Measurements from ENCODE around the gene ZCCHC7. TPM values are rescaled to one million over a fixed set of nuclear protein-coding genes. Genes with fewer than 3 reads are reported as not detected.

The ZCCHC7 gene
- polyA plus RNA-seq, 3 donors: 8.7 to 12.9 (median 12.5) TPM

GRCh38 chr9:37266630-37267029 lies 146.3 kb downstream of the ZCCHC7 start:
- Histone ChIP-seq H3K27me3 (ENCODE audit: control insufficient read depth in 2 of 2, insufficient read depth in 2 of 2, low read length in 2 of 2) (no peaks in the 10 kb centered on the region), H3K9ac (ENCODE audit: insufficient read depth, low read length, poor library complexity, severe bottlenecking) (no peak overlapping the region), H3K27ac (ENCODE audit: low read depth in 1 of 2, low read length in 2 of 2) (no peak overlapping the region), H3K79me2 (ENCODE audit: insufficient read depth, low read length) (no peaks in the 10 kb centered on the region), H3K4me3 (replicated peaks in 1 of 3; ENCODE audit: low read depth in 2 of 3, low read length in 3 of 3) (no peak overlapping the region), H3K36me3 (replicated peaks in 1 of 2; ENCODE audit: control insufficient read depth in 1 of 2, insufficient read depth in 2 of 2, low read length in 2 of 2) (no peaks in the 10 kb centered on the region), H3K4me2 (replicated peaks; ENCODE audit: extremely low read depth, low read length, poor library complexity, severe bottlenecking) (no peak overlapping the region), H2AFZ (ENCODE audit: insufficient read depth, low read depth, low read length, poor library complexity, severe bottlenecking) (no peak overlapping the region), H3K4me1 (ENCODE audit: control insufficient read depth in 1 of 2, insufficient read depth in 2 of 2, low read length in 2 of 2) (peaks cover 0 to under 1% of the 10 kb centered on the region in 2 donors), H4K20me1 (ENCODE audit: insufficient read depth, low read length) (no peaks in the 10 kb centered on the region), H3K9me3 (replicated peaks in 1 of 2; ENCODE audit: control insufficient read depth in 1 of 2, insufficient read depth in 1 of 2, low read length in 2 of 2) (no peaks in the 10 kb centered on the region)
- peaks cover 0 to 3% of the 10 kb centered on the region in 2 donors for H3K36me3 Mint-ChIP-seq
- no peak for TF ChIP-seq CTCF (IDR thresholded peaks at IDR 0.05)
- H3K27me3 Mint-ChIP-seq (ENCODE audit: low read depth in 3 of 3): no peaks in the 10 kb centered on the region
- peaks cover 7% of the 10 kb centered on the region for H3K4me1 Mint-ChIP-seq
- no peak for DNase-seq
- no peaks in the 10 kb centered on the region for H3K9me3 Mint-ChIP-seq
- H3K4me3 Mint-ChIP-seq: no peak overlapping the region
- no peak overlapping the region for H3K27ac Mint-ChIP-seq
- intact Hi-C loops (cut with micrococcal nuclease): no loop called here
- WGBS (ENCODE audit: insufficient coverage): no CpG with 5 or more reads among the region's 1 CpG

- Mint-ChIP-seq H3K27ac (no peak overlapping the region), H3K36me3 (peaks cover 3% of the 10 kb centered on the region in 2 donors), H3K9me3 (peaks cover 0 to 7% (median 6%) of the 10 kb centered on the region in 7 donors), H3K27me3 (ENCODE audit: low read depth in 3 of 3) (no peaks in the 10 kb centered on the region), H3K4me3 (no peak overlapping the region), H3K4me1 (no peaks in the 10 kb centered on the region)
- no peak overlapping the region for H3K9ac ChIP-seq (ENCODE audit: insufficient read depth, low read length, poor library complexity, severe bottlenecking)
- H3K27me3 ChIP-seq (ENCODE audit: control insufficient read depth in 2 of 2, insufficient read depth in 2 of 2, low read length in 2 of 2): no peaks in the 10 kb centered on the region
- WGBS (ENCODE audit: insufficient coverage): 100% methylated on average over 5 of the region's 5 CpGs
- no peaks in the 10 kb centered on the region for H3K79me2 ChIP-seq (ENCODE audit: insufficient read depth, low read length)
- no peaks in the 10 kb centered on the region for H4K20me1 ChIP-seq (ENCODE audit: insufficient read depth, low read length)
- TF ChIP-seq CTCF (IDR thresholded peaks at IDR 0.05): no peak
- peaks cover 0 to 7% of the 10 kb centered on the region in 2 donors for H3K9me3 ChIP-seq (replicated peaks in 1 of 2; ENCODE audit: control insufficient read depth in 1 of 2, insufficient read depth in 1 of 2, low read length in 2 of 2)
- H3K36me3 ChIP-seq (replicated peaks in 1 of 2; ENCODE audit: control insufficient read depth in 1 of 2, insufficient read depth in 2 of 2, low read length in 2 of 2): peaks cover 0 to 4% of the 10 kb centered on the region in 2 donors
- DNase-seq: no peak
- intact Hi-C loops (cut with micrococcal nuclease): no loop called here
- H2AFZ ChIP-seq (ENCODE audit: insufficient read depth, low read depth, low read length, poor library complexity, severe bottlenecking): no peak overlapping the region
- H3K4me2 ChIP-seq (replicated peaks; ENCODE audit: extremely low read depth, low read length, poor library complexity, severe bottlenecking): no peak overlapping the region
- no peak overlapping the region for H3K4me3 ChIP-seq (replicated peaks in 1 of 3; ENCODE audit: low read depth in 2 of 3, low read length in 3 of 3)
- no peak overlapping the region for H3K27ac ChIP-seq (ENCODE audit: low read depth in 1 of 2, low read length in 2 of 2)
- H3K4me1 ChIP-seq (ENCODE audit: control insufficient read depth in 1 of 2, insufficient read depth in 2 of 2, low read length in 2 of 2): no peaks in the 10 kb centered on the region
Measured at GRCh38 chr9:37269221-37269620, 148.8 kb downstream of the ZCCHC7 start.
